GM12878 (cell line): ENCODE data around the gene CENPF. TPM values are rescaled to one million over a fixed set of nuclear protein-coding genes. Genes with fewer than 3 reads are reported as not detected.
"Not testable (repeated sequence)": the region's sequence is repeated elsewhere in the genome, so short reads cannot be mapped to it uniquely, and the experiment has no call there.

ENCODE experiments used
- ATAC-seq: fragments of 200-7000 bp; cut with Tn5 transposase; 3 replicates; pipeline ENCODE4 v1.9.1; 2020; ENCODE audit warnings: mild to moderate bottlenecking, moderate library complexity
- BruUV-seq: library from RNA; stranded (reverse); fragments of 400-500 nt; replicated peaks from 2 replicates; lab custom pipeline; 2021; lab: Mats Ljungman, UMichigan
- CTCF ChIA-PET: fragments of 300-600 bp; sonication (Branson Sonifier 250); formaldehyde crosslinking; extraction: SDS; loops from one replicate; lab custom pipeline; 2021; ENCODE audit warnings: inconsistent platforms; lab: Yijun Ruan, JAX
- POLR2A ChIA-PET: fragments of 350-600 bp; formaldehyde crosslinking; extraction: SDS; loops from one replicate; lab custom pipeline; 2021; ENCODE audit warnings: inconsistent platforms; lab: Charles Lee
- RAD21 ChIA-PET: fragments of 300-600 bp; sonication (Branson Sonifier 250); formaldehyde crosslinking; loops from one replicate; lab custom pipeline; 2023; ENCODE audit warnings: antibody characterized with exemption; ENCODE audit not compliant: unreplicated experiment; lab: Charles Lee
- SMC1A ChIA-PET: fragments of 300-600 bp; sonication (Branson Sonifier 250); formaldehyde crosslinking; loops from one replicate; lab custom pipeline; 2023; ENCODE audit not compliant: unreplicated experiment, uncharacterized antibody; lab: Charles Lee
- DNase-seq: peaks from one replicate; pipeline ENCODE4 v3.0.0-alpha.2; 2011; ENCODE audit warnings: low read depth, low spot score
- FAIRE-seq: peaks from 3 replicates; lab custom pipeline; 2011; peaks lifted over from hg19 to GRCh38; lab: Jason Lieb, UNC
- H2AFZ ChIP-seq: 2 replicates; pipeline ENCODE4 v1.6.0; 2011; ENCODE audit warnings: low read depth, low read length, control low read depth; ENCODE audit not compliant: control insufficient read depth
- H3K27ac ChIP-seq: 2 replicates; pipeline ENCODE4 v1.5.1; 2011; ENCODE audit warnings: control low read depth; ENCODE audit not compliant: control insufficient read depth, insufficient read depth
- H3K27me3 ChIP-seq, 2 experiments: replicated peaks in 1 of 2; 2 replicates each; pipeline versions ENCODE4 v1.6.0 to v1.6.1; 2011; ENCODE audit warnings: low read length in 1 of 2; ENCODE audit not compliant: control insufficient read depth in 2 of 2, insufficient read depth in 2 of 2
- H3K36me3 ChIP-seq, 2 experiments: 2 replicates each; pipeline ENCODE4 v1.5.1; 2011; ENCODE audit warnings: low read length in 1 of 2; ENCODE audit not compliant: control insufficient read depth in 2 of 2, insufficient read depth in 2 of 2
- H3K4me1 ChIP-seq: 2 replicates; pipeline ENCODE4 v1.6.1; 2011; ENCODE audit warnings: mild to moderate bottlenecking, low read length, moderate library complexity, mixed read lengths; ENCODE audit not compliant: control insufficient read depth, insufficient read depth
- H3K4me2 ChIP-seq: 2 replicates; pipeline ENCODE4 v1.6.0; 2011; ENCODE audit warnings: control low read depth; ENCODE audit not compliant: control insufficient read depth, insufficient read depth
- H3K4me3 ChIP-seq: fragments of 200-600 bp; sonication (generic); 2 replicates; pipeline ENCODE4 v1.5.1; 2016
- H3K79me2 ChIP-seq: 2 replicates; pipeline ENCODE4 v1.6.0; 2011; ENCODE audit warnings: low read length; ENCODE audit not compliant: control insufficient read depth, insufficient read depth
- H3K9ac ChIP-seq: 2 replicates; pipeline ENCODE4 v1.8.0; 2011; ENCODE audit warnings: low read length, control low read depth, mixed read lengths; ENCODE audit not compliant: control insufficient read depth, insufficient read depth
- H3K9me3 ChIP-seq: replicated peaks from 3 replicates; pipeline ENCODE4 v1.5.1; 2011; ENCODE audit warnings: mild to moderate bottlenecking, low read length; ENCODE audit not compliant: control insufficient read depth, insufficient read depth
- H4K20me1 ChIP-seq: 2 replicates; pipeline ENCODE4 v1.6.0; 2011; ENCODE audit not compliant: control insufficient read depth, insufficient read depth
- POLR2A ChIP-seq: IDR thresholded peaks from 2 replicates; pipeline ENCODE4 v1.6.1; 2011; ENCODE audit warnings: low read depth, mild to moderate bottlenecking, low read length
- WGBS: methylation state at CpG from one replicate; pipeline ENCODE4 v1.1.6; 2016; ENCODE audit warnings: low lambda C conversion rate; ENCODE audit not compliant: insufficient replicate concordance, insufficient coverage; ENCODE audit errors: missing lambda C conversion rate; 5-methylcytosine and 5-hydroxymethylcytosine counted together
- in situ Hi-C: fragments of 300-500 bp; cut with MboI; formaldehyde crosslinking; loops from 9 replicates; pipeline ENCODE4 v1.14.3; 2018; ENCODE audit warnings: mixed read lengths
- intact Hi-C: fragments of 100-400 bp; cut with micrococcal nuclease; formaldehyde crosslinking; loops from one replicate; pipeline ENCODE4 v1.14.2; 2022; ENCODE audit not compliant: unreplicated experiment
- polyA plus RNA-seq, 11 experiments: library from polyadenylated mRNA; depleted of rRNA in 4 of 11; unstranded in 6 of 11; stranded (reverse) in 5 of 11; fragments of >200 nt; fragmentation: Nextera tagmentation in 4 of 11; fragmentation: Illumina TruSeq in 1 of 11; extraction: Ambion mirVana in 4 of 11; extraction: Trizol in 1 of 11; gene quantifications; 1 replicate in 1 of 11; 2 replicates in 10 of 11; pipeline versions ENCODE4 v1.2.1 to v1.2.3, GENCODE V29; 2011 to 2016; ENCODE audit warnings: inconsistent platforms in 2 of 11, missing spikeins in 2 of 11, low read depth in 1 of 11
- total RNA-seq, 4 experiments: library from RNA; depleted of rRNA in 3 of 4; stranded (reverse); fragments of >200 nt in 3 of 4; fragmentation: Illumina TruSeq in 1 of 4; extraction: Trizol in 1 of 4; gene quantifications; 2 replicates each; pipeline versions ENCODE4 v1.2.1 to v1.2.3, GENCODE V29; 2013 to 2021

The CENPF gene
- total and polyA plus RNA-seq, 10 of the 15 experiments (the other 5 are each of a cell fraction or from before 2014, with no cell fraction given) = 26.0 to 132 (median 70.5) TPM

DNA sequence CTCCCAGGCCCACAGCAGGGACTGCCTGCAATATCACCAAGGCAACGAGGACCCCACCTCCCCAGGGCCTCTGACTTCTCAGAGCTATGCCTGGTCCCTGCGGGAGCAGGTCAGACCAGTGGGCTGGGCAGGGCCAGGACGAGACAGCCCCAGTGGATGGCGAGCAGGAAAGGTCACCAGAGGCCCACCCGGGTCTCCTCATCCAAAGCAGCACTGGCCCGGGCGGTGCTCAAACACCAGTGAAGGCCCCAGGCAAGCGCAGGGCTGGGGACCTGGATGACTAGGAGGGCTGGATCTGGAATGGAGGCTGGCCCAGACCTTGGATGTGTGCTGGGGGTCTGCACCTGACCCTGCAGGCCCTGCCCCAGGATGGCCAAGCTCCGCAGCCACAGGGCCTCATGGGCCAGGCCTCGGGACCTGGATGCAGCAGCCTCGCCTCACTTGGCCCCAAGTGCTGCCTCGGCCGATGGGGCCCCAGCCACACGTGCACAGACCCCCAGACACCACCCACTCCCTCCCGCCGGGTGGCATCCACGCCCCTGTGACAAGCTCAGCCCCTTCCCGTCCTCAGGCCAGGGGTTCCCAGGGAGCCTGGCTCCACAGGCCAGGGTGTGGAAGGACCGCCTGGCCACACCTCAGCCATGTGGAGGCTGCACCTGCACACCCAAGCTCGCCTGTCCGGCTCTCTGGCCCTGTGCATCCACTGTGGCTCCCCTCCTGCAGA, 4.7 kb downstream of the CENPF start:
- FAIRE-seq, H3K9me3 ChIP-seq, intact Hi-C loops, H3K4me1 ChIP-seq, H3K9ac ChIP-seq, POLR2A ChIA-PET, in situ Hi-C loops, H3K36me3 ChIP-seq, RAD21 ChIA-PET, ATAC-seq, SMC1A ChIA-PET, H4K20me1 ChIP-seq, H3K27ac ChIP-seq, BruUV-seq, H3K4me2 ChIP-seq, H3K27me3 ChIP-seq, CTCF ChIA-PET, H2AFZ ChIP-seq, DNase-seq, H3K4me3 ChIP-seq: not testable (repeated sequence)
- WGBS = 99% methylated on average over 20 of the region's 21 CpGs
- H3K79me2 ChIP-seq = peaks cover 52% of the 10 kb centered on the region
- peak; percentile 34; the same call in 1 of the 2 replicates for TF ChIP-seq POLR2A

DNA sequence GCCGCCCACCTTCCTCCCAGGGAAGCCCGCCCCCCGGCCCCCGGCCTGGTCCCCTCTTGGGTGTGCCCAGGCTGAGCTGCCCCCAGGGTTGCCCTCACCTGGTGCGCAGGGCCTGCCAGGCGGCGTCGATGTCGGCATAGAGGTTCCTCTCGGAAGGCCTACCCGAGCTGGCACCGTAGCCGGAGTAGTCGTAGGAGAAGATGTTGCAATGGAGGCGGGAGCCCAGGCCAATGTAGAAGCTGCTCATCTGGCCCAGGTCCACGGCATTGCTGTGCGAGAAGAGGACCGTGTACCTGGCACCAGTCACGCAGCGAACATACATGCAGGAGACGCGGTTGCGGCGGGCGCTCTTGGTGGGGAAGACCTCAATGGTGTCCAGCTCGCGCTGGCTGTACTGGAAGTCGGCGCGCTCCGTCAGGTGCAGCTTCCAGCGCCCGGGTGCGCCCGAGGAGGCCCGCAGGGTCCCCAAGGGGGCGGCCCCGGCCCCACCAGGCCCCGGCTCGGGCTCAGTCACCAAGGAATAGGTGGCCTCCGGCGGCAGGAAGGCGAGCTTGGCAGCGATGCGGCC, 5.3 kb downstream of the CENPF start:
- H3K4me3 ChIP-seq, POLR2A ChIA-PET, in situ Hi-C loops, H3K27ac ChIP-seq, FAIRE-seq, BruUV-seq, ATAC-seq, H3K36me3 ChIP-seq, H3K9me3 ChIP-seq, H3K27me3 ChIP-seq, intact Hi-C loops, DNase-seq, SMC1A ChIA-PET, H4K20me1 ChIP-seq, RAD21 ChIA-PET, H3K4me1 ChIP-seq, H2AFZ ChIP-seq, H3K4me2 ChIP-seq, CTCF ChIA-PET, H3K9ac ChIP-seq: not testable (repeated sequence)
- 97% methylated on average over 39 of the region's 45 CpGs for WGBS
- peaks cover 52% of the 10 kb centered on the region for H3K79me2 ChIP-seq

DNA sequence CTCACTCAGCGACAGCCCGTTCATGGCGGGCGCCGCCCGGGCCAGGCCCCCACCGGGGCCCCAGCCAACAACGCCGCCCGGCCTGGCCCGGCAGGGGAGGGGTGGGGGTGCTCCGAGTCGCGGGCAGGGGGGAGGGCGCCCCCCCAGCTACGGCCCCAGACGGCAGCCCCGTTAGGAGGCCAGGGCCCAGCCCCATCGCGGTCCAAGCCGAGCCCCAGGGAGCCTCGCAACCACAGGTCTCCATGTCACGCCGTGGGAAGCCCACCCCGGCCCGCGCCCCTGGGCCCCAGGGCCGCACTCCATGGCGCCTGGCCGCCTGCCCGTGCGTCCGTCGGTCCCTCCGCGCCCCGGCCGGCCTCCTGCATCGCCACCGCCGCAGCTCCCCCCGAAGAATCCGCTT, 5.8 kb downstream of the CENPF start:
- H3K27me3 ChIP-seq, ATAC-seq, SMC1A ChIA-PET, RAD21 ChIA-PET, CTCF ChIA-PET, H3K4me1 ChIP-seq, H4K20me1 ChIP-seq, intact Hi-C loops, H3K27ac ChIP-seq, in situ Hi-C loops, DNase-seq, H2AFZ ChIP-seq, H3K9ac ChIP-seq, BruUV-seq, H3K36me3 ChIP-seq, H3K9me3 ChIP-seq, POLR2A ChIA-PET, H3K4me3 ChIP-seq, FAIRE-seq, H3K4me2 ChIP-seq: not testable (repeated sequence)
- over 99% methylated on average over 31 of the region's 43 CpGs for WGBS
- H3K79me2 ChIP-seq = peaks cover 50% of the 10 kb centered on the region
